NCI-H460 (cell line): ENCODE data around the gene TMEM38A. TPM values are rescaled to one million over a fixed set of nuclear protein-coding genes. Genes with fewer than 3 reads are reported as not detected.
A peak's percentile ranks its signal among the peaks of the same experiment; 100 is the strongest.

Source experiments
- DNase-seq: peaks from one replicate; pipeline ENCODE4 v3.0.0-alpha.2; 2016; ENCODE audit warnings: low read depth; ENCODE audit errors: extremely low read depth
- polyA plus RNA-seq: library from polyadenylated mRNA; depleted of rRNA; stranded (reverse); fragments of >200 nt; gene quantifications from 2 replicates; pipeline ENCODE4 v1.2.3, GENCODE V29; 2014; cell fraction: nucleus; rRNA removed
- total RNA-seq: library from RNA; depleted of rRNA; stranded (reverse); fragments of >200 nt; shearing (Covaris generic); gene quantifications from 2 replicates; pipeline ENCODE4 v1.2.3, GENCODE V29; 2014; rRNA removed

TMEM38A gene, protein sequence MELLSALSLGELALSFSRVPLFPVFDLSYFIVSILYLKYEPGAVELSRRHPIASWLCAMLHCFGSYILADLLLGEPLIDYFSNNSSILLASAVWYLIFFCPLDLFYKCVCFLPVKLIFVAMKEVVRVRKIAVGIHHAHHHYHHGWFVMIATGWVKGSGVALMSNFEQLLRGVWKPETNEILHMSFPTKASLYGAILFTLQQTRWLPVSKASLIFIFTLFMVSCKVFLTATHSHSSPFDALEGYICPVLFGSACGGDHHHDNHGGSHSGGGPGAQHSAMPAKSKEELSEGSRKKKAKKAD
- 0.40 and 0.94 TPM in 2 replicates for total RNA-seq
- polyA plus RNA-seq: 0.54 and 0.80 TPM in 2 replicates

- no peak for DNase-seq
These were observed at the start of gene TMEM38A for GRCh38 chr19:16660763-16661479. TSS of gene TMEM38A (plus strand) at chr19:16661139. CDS start at chr19:16661218, 79 bp downstream.

- no peak for DNase-seq
These were observed 48.3 kb upstream of the TMEM38A start for GRCh38 chr19:16612636-16613035.

DNA sequence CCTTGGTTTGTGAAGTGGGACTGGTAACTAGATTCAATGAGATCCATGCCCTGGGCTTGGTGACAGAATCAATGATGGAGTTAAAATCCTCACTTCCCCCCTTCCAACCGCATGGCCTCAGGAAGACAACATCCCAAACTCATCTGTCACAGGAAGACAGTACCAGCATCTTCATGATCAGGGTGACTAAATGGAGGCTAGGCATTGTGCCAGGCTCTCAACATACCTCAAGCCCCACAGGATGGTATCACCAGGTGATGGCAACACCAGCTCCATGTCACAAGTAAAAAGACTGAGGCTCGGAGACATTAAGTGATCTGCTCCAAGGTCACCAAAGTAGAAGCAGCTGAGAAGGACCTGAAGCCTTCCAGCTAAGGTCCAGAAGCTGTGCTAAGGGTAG, 47.1 kb upstream of the TMEM38A start:
- DNase-seq: no peak

DNA sequence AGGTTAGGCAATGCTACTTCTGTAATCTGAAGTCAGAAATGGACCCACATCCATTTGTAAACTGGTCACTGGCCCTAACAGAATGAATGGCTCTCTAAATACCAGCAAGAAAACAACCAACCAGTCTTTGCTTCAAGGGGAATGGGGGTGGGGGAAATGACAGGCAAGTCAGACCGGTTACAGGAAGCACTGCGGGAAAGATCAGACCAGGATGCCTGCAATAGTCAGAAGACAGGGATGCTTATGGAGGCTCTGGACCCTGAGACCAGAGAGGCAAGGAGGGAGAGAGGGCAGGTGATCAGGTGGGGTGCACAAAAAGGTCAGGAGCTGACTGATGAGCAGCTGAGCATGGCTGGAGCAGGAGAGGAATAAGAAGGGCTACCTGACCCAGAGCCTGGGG, 46.0 kb upstream of the TMEM38A start:
- no peak for DNase-seq

GRCh38 chr19:16615808-16616207, 45.1 kb upstream of the TMEM38A start:
- no peak for DNase-seq

- no peak for DNase-seq
These were observed 42.7 kb upstream of the TMEM38A start for GRCh38 chr19:16618248-16618647.

DNA sequence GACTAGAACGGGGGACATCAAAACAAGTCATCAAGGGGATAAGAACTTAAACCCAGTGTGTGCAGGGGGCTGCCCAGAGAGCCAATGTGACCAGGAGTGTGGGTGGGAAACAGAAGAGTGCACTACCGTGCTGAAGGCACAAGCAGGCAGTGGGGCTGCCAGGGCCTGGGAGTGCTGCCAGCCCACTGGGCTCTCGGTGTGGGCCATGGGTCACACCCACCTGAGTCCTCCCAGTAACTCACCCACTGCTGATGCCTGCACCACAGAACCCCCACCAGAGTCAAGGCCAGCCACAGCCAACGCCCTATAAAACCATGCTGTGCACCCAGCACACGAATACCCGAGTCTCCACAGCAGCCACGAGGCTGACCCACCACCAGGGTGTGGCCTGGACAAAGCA, 41.5 kb upstream of the TMEM38A start:
- no peak for DNase-seq

DNA sequence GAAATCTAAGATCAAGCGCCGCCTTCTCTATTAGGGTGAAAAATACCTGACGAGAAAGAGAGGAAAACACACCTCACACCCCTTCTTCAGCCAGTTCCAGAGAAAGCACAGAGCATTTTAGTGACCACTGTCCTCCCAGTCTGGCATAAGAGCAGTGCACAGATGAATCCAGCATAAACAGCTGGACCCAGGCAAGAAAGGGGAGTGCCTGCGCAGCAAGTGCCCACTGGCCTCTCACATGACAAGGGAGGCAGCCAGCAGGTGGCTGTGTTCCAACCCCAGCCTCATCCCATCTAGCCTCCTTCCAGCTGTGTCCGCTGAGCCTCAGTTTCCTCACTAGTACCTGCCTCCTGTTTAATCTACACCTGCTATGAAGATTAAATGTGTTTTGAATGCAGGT, 40.9 kb upstream of the TMEM38A start:
- no peak for DNase-seq

DNA sequence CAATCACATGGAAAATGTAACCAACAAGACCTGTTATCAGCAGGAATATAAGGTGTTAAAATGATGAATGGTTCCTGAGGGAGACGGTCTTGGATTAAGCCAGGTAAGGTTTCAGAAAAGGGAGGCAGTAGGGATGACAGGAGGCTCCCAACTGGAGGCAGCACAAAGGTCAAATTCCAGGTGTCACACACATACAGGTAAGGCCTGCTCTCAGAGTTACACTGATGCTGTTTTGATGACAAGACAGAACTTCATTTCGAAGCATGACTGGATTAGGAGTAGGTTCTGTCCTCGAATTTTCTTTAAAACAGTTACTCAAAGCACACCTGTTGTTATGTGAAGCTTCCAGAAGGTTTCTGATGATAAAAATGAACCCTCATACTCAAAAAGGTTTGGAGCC, 40.4 kb upstream of the TMEM38A start:
- no peak for DNase-seq

GRCh38 chr19:16621165-16621800, 39.7 kb upstream of the TMEM38A start:
- DNase-seq: no peak

- no peak for DNase-seq
These were observed 37.9 kb upstream of the TMEM38A start for GRCh38 chr19:16623066-16623465.

DNA sequence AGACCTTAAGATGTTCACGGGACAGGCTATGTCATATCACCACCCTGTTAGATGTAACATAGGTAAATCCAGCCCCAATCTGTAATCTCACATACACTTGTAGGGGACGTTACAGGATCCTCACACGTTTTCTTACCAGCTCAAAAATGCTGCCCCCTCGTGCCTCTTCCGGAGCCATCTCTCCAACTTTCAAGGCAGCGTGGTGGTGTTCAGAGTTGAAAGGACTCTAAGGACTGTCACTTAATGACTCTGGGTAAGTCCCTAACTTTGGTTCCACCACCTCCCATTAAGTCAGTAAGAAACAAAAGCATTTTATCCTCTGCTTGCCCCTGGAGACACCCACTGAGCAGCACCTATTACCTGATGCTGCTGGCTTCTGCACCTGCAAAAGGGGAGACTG, 37.4 kb upstream of the TMEM38A start:
- DNase-seq: no peak

GRCh38 chr19:16624236-16624635, 36.7 kb upstream of the TMEM38A start:
- no peak for DNase-seq

DNA sequence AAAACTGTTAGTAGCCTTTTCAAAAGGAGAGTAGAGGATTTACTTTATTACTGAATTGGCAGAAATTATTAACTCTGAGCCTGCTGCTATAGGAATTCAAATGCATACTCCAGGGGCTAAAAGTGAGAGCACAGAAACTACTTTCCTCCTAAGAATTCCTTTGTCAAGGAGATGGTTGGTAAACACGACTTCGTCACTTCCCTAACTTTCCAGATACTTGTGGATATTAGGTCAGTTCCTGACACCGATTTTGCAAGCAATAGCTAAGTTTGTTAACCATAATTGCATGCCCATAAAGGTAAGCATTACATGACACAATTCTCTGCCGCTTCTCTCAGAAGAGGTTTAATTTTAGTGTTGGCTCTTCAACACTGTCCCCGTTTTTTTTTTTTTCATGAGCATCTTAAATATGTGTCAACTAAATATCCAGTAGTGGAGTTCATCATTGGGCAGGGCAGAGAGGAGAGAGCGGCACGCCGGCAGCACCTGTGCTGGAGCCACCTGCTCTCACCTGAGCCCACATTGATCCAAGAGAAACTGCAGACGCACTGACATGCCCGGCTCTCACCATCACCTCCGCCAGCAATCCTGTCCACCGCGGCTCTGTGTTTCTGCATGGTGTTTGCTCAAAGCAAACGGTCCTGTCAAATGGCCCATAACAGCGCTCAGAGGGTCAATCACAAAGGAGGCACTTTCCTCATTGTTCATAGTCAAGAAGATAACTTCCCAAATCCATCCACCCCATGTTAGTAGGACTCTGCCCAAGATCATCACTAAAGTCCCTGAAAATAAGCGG, 35.6 kb upstream of the TMEM38A start:
- DNase-seq: no peak

DNA sequence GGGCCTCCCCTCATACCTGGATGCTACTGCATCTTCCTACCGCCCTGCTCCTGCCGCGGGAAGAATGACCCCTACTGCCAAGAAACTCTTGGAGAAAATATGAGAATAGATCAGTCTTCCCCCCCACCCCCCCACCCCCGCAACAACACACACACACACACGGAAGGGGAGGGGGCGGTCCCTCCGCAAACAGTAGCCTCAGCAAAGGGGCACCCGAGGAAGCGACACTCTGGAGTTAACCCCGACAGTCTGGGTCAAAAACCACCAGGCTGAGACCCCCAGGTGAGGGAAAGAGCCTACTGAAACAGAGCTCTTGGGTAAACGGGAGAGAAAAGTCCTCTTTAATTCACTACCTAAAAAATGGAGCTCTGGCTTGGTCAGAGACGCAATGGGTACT, 34.1 kb upstream of the TMEM38A start:
- DNase-seq: no peak

GRCh38 chr19:16627193-16627927, 33.6 kb upstream of the TMEM38A start:
- DNase-seq: no peak

GRCh38 chr19:16627928-16628182, 33.1 kb upstream of the TMEM38A start:
- no peak for DNase-seq

GRCh38 chr19:16628183-16628983, 32.6 kb upstream of the TMEM38A start, which contains the start of gene MED26:
TSS of gene MED26 (minus strand) at chr19:16628204. CDS start at chr19:16627943, 261 bp downstream.
- peak; percentile 87 for DNase-seq

- DNase-seq: no peak
These were observed 31.8 kb upstream of the TMEM38A start for GRCh38 chr19:16628984-16629691.
